ENCODE measurements around the gene TTC12.

GRCh38 chr11:113412675-113413074 is 98.3 kb downstream of the TTC12 start:
- no peak for TF ChIP-seq HNF1A (IDR thresholded peaks at IDR 0.05; ENCODE audit: low read depth)
- no peak for TF ChIP-seq HNF1A (CRISPR knock-in tag; IDR thresholded peaks at IDR 0.05; ENCODE audit: borderline replicate concordance)
- no peak for TF ChIP-seq HMGXB4 (CRISPR knock-in tag; IDR thresholded peaks at IDR 0.05; ENCODE audit: borderline replicate concordance in 1 of 2, low read depth in 1 of 2)
- TF ChIP-seq ZNF143 (CRISPR knock-in tag; IDR thresholded peaks at IDR 0.05): no peak
- no peak for TF ChIP-seq NFIC (IDR thresholded peaks at IDR 0.05; ENCODE audit: low read length)
- no peak for TF ChIP-seq SIX1 (CRISPR knock-in tag; IDR thresholded peaks at IDR 0.05; ENCODE audit: borderline replicate concordance)
- no peak for TF ChIP-seq ZNF83 (CRISPR knock-in tag; IDR thresholded peaks at IDR 0.05; ENCODE audit: borderline replicate concordance)
- TF ChIP-seq JUNB (CRISPR knock-in tag; IDR thresholded peaks at IDR 0.05; ENCODE audit: borderline replicate concordance): no peak
- no peak for TF ChIP-seq PBX2 (CRISPR knock-in tag; IDR thresholded peaks at IDR 0.05)

Measured in HepG2 (cell line).